Adrenal gland (tissue), 12 donors: ENCODE data around the gene GNAL. TPM values are rescaled to one million over a fixed set of nuclear protein-coding genes. Genes with fewer than 3 reads are reported as not detected.

ENCODE experiments used
- DNase-seq, 7 donors: peaks; one replicate each; pipeline ENCODE4 v3.0.0-alpha.2; 2019 to 2020
- H3K27ac ChIP-seq, 5 donors: fragments of 200-600 bp; sonication (generic) in 4 of 5; 1 replicate in 3 of 5; 2 replicates in 2 of 5; pipeline versions ENCODE4 v1.5.1 to v1.8.0; 2016 to 2020; ENCODE audit warnings: mild to moderate bottlenecking in 1 of 5
- H3K27me3 ChIP-seq: fragments of 200-600 bp; 2 replicates; pipeline ENCODE4 v1.8.0; 2021
- H3K36me3 ChIP-seq, 2 donors: fragments of 200-600 bp; replicated peaks in 1 of 2; 1 replicate in 1 of 2; 2 replicates in 1 of 2; pipeline versions ENCODE4 v1.5.1 to v1.8.0; 2018 to 2022
- H3K4me1 ChIP-seq, 2 donors: fragments of 200-600 bp; replicated peaks in 1 of 2; 1 replicate in 1 of 2; 2 replicates in 1 of 2; pipeline versions ENCODE4 v1.5.1 to v1.8.0; 2018 to 2021
- H3K4me3 ChIP-seq, 4 donors: fragments of 200-600 bp; sonication (generic) in 3 of 4; one replicate each; pipeline ENCODE4 v1.5.1; 2016 to 2018
- H3K9me3 ChIP-seq, 3 donors: fragments of 200-600 bp; sonication (generic) in 1 of 3; replicated peaks in 1 of 3; 1 replicate in 2 of 3; 2 replicates in 1 of 3; pipeline versions ENCODE4 v1.5.1 to v1.8.0; 2016 to 2021
- CTCF ChIP-seq, 6 experiments: fragments of 450-650 bp in 4 of 6; fragments of 200-600 bp in 2 of 6; sonication (generic) in 1 of 6; IDR thresholded peaks; 1 replicate in 5 of 6; 2 replicates in 1 of 6; pipeline versions ENCODE4 v1.5.1 to v1.8.0; 2016 to 2021; ENCODE audit warnings: antibody characterized with exemption in 6 of 6, mild to moderate bottlenecking in 2 of 6, moderate library complexity in 1 of 6
- POLR2A ChIP-seq, 2 donors: fragments of 450-650 bp; IDR thresholded peaks; one replicate each; pipeline ENCODE4 v1.6.1; 2017; ENCODE audit warnings: antibody characterized with exemption in 2 of 2, mild to moderate bottlenecking in 2 of 2, moderate library complexity in 1 of 2
- whole genome bisulfite sequencing, 4 donors: extraction: QIAGEN DNeasy Blood & Tissue Kit in 2 of 4; methylation state at CpG; one replicate each; pipeline versions ENCODE4 v1.1.5 to v1.1.7; 2013 to 2017; 5-methylcytosine and 5-hydroxymethylcytosine counted together
- intact Hi-C, 2 donors: fragments of 100-400 bp; cut with DNase I; formaldehyde crosslinking; loops; one replicate each; pipeline versions ENCODE4 v1.14.1 to v1.15.0; 2022 to 2023
- polyA plus RNA-seq, 3 donors: library from polyadenylated mRNA; stranded (reverse); fragments of 200-250 nt in 2 of 3; fragments of 350-450 nt in 1 of 3; fragmentation: Illumina TruSeq in 1 of 3; extraction: RNeasy Lipid Tissue Mini Kit (QIAGEN cat#74804) in 1 of 3; gene quantifications; one replicate each; pipeline ENCODE4 v1.2.3, GENCODE V29; 2013 to 2014
- total RNA-seq, 9 donors: library from RNA; depleted of rRNA in 4 of 9; stranded (reverse); fragments of >200 nt in 4 of 9; fragments of 120-200 nt in 1 of 9; fragmentation: NEBNext Ultra II Directional in 1 of 9; extraction: Animal tissue kit (Norgen Biotek cat#: 25700) in 1 of 9; gene quantifications; one replicate each; pipeline versions ENCODE4 v1.1.0 to v1.2.4, GENCODE V29; 2013 to 2023
- donor health status: healthy with polysubstance abuse.
- donor health status: Bipolar disorder and iron deficiency.
- donor health status: DM: yes; HTN: yes; CAD: no.
- donor health status: DM: no; HTN: no; CAD: no.
- donor health status: DM: no; HTN: no; CAD: no.
- donor health status: DM: yes; HTN: yes; CAD: no.

GNAL gene
- total and polyA plus RNA-seq, 12 donors = 0.48 to 7.0 (median 2.3) TPM

- Histone ChIP-seq H3K9me3 (no peaks in the 10 kb centered on the region), H3K27ac (no peak overlapping the region), H3K4me3 (no peak overlapping the region), H3K4me1 (no peaks in the 10 kb centered on the region), H3K27me3 (peaks cover 11% of the 10 kb centered on the region), H3K36me3 (no peaks in the 10 kb centered on the region)
- 79 to 86% (median 83%) methylated on average over 6 of the region's 6 CpGs for WGBS, 4 donors
- intact Hi-C loops = no loop called here
- no peak for DNase-seq
- TF ChIP-seq POLR2A (IDR thresholded peaks at IDR 0.05) = no peak
- no peak for TF ChIP-seq CTCF (IDR thresholded peaks at IDR 0.05)
These were observed 40.5 kb downstream of the GNAL start for GRCh38 chr18:11729556-11729955.

- no peaks in the 10 kb centered on the region for H3K9me3 ChIP-seq
- peak; percentile 58 to 86 (median 76) for DNase-seq
- no peak overlapping the region for H3K27ac ChIP-seq
- peak overlapping the region in 1 of 4 donors; percentile 23 for H3K4me3 ChIP-seq
- H3K36me3 ChIP-seq = no peaks in the 10 kb centered on the region
- peaks cover 15% of the 10 kb centered on the region for H3K27me3 ChIP-seq
- intact Hi-C loops = loop anchor here in 1 of 2 donors (10.0 kb wide), 2 partner anchors 142 to 302 kb away; no protein-coding TSS in a partner anchor
- WGBS, 4 donors = 11 to 21% (median 12%) methylated on average over 10 to 17 of the region's 17 CpGs
- peak; percentile 71 to 97 (median 85) for TF ChIP-seq CTCF (IDR thresholded peaks at IDR 0.05)
- TF ChIP-seq POLR2A (IDR thresholded peaks at IDR 0.05) = no peak
- no peaks in the 10 kb centered on the region for H3K4me1 ChIP-seq
These were observed 44.0 kb downstream of the GNAL start for GRCh38 chr18:11733031-11733430.

- Histone ChIP-seq H3K9me3 (no peaks in the 10 kb centered on the region), H3K36me3 (no peaks in the 10 kb centered on the region), H3K27me3 (peaks cover 10% of the 10 kb centered on the region), H3K27ac (no peak overlapping the region), H3K4me1 (no peaks in the 10 kb centered on the region), H3K4me3 (no peak overlapping the region)
- no peak for DNase-seq
- intact Hi-C loops = loop anchor here in 1 of 2 donors (10.0 kb wide), 2 partner anchors 138 to 298 kb away; no protein-coding TSS in a partner anchor
- 50 to 67% (median 61%) methylated on average over 1 of the region's 1 CpG for WGBS, 4 donors
- TF ChIP-seq POLR2A (IDR thresholded peaks at IDR 0.05) (no peak), CTCF (IDR thresholded peaks at IDR 0.05) (no peak)
These were observed 47.6 kb downstream of the GNAL start for GRCh38 chr18:11736656-11737055.

GRCh38 chr18:11739893-11740292 is 50.8 kb downstream of the GNAL start:
- peaks cover 6% of the 10 kb centered on the region for H3K27me3 ChIP-seq
- H3K36me3 ChIP-seq = no peaks in the 10 kb centered on the region
- intact Hi-C loops = loop anchor here in 1 of 2 donors (10.0 kb wide), 2 partner anchors 135 to 295 kb away; no protein-coding TSS in a partner anchor
- H3K9me3 ChIP-seq = no peaks in the 10 kb centered on the region
- no peak overlapping the region for H3K4me3 ChIP-seq
- no peak for DNase-seq
- no peak for TF ChIP-seq POLR2A (IDR thresholded peaks at IDR 0.05)
- TF ChIP-seq CTCF (IDR thresholded peaks at IDR 0.05) = no peak
- WGBS, 4 donors = 75 to 85% (median 78%) methylated on average over 7 of the region's 7 CpGs
- H3K4me1 ChIP-seq = no peaks in the 10 kb centered on the region
- H3K27ac ChIP-seq = no peak overlapping the region
